ENCODE measurements around the gene CDC20.

- no peak for TF ChIP-seq ELF1 (IDR thresholded peaks at IDR 0.05)
- TF ChIP-seq EZH2phosphoT487 (IDR thresholded peaks at IDR 0.05; ENCODE audit: borderline replicate concordance, low read depth): no peak
- TF ChIP-seq, protein P1, sequence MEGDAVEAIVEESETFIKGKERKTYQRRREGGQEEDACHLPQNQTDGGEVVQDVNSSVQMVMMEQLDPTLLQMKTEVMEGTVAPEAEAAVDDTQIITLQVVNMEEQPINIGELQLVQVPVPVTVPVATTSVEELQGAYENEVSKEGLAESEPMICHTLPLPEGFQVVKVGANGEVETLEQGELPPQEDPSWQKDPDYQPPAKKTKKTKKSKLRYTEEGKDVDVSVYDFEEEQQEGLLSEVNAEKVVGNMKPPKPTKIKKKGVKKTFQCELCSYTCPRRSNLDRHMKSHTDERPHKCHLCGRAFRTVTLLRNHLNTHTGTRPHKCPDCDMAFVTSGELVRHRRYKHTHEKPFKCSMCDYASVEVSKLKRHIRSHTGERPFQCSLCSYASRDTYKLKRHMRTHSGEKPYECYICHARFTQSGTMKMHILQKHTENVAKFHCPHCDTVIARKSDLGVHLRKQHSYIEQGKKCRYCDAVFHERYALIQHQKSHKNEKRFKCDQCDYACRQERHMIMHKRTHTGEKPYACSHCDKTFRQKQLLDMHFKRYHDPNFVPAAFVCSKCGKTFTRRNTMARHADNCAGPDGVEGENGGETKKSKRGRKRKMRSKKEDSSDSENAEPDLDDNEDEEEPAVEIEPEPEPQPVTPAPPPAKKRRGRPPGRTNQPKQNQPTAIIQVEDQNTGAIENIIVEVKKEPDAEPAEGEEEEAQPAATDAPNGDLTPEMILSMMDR (IDR thresholded peaks at IDR 0.05): no peak
- TF ChIP-seq, protein P2, sequence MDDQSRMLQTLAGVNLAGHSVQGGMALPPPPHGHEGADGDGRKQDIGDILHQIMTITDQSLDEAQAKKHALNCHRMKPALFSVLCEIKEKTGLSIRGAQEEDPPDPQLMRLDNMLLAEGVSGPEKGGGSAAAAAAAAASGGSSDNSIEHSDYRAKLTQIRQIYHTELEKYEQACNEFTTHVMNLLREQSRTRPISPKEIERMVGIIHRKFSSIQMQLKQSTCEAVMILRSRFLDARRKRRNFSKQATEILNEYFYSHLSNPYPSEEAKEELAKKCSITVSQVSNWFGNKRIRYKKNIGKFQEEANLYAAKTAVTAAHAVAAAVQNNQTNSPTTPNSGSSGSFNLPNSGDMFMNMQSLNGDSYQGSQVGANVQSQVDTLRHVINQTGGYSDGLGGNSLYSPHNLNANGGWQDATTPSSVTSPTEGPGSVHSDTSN (IDR thresholded peaks at IDR 0.05): no peak
- no peak for TF ChIP-seq EP300 (IDR thresholded peaks at IDR 0.05; ENCODE audit: borderline replicate concordance in 1 of 2, low read depth in 1 of 2, low read length in 1 of 2)
- TF ChIP-seq POLR2AphosphoS5 (IDR thresholded peaks at IDR 0.05; ENCODE audit: low read depth, low read length): no peak
Measured at GRCh38 chr1:43318831-43319230, 40.0 kb upstream of the CDC20 start.
